GM12872 (cell line): ENCODE results near the gene SEMA3F.

Source experiments
- CTCF ChIP-seq: IDR thresholded peaks from 3 replicates; pipeline ENCODE4 v1.5.1; 2011; ENCODE audit warnings: low read depth, mild to moderate bottlenecking, low read length, moderate library complexity; ENCODE audit not compliant: insufficient read depth

SEMA3F gene

GRCh38 chr3:50158530-50159146, 3.5 kb downstream of the SEMA3F start:
- TF ChIP-seq CTCF, result no peak

GRCh38 chr3:50160561-50160983, 5.4 kb downstream of the SEMA3F start:
- no peak for TF ChIP-seq CTCF

- no peak for TF ChIP-seq CTCF
Measured at GRCh38 chr3:50161320-50161719, 6.2 kb downstream of the SEMA3F start.

GRCh38 chr3:50162034-50162883, 7.1 kb downstream of the SEMA3F start:
- no peak for TF ChIP-seq CTCF

- TF ChIP-seq CTCF, result no peak
Measured at GRCh38 chr3:50163572-50164455, 8.7 kb downstream of the SEMA3F start.

GRCh38 chr3:50164481-50164880, 9.4 kb downstream of the SEMA3F start:
- TF ChIP-seq CTCF, result no peak
